GM21737 (cell line): ENCODE data around the gene DRC7.
"Not testable (repeated sequence)": the region's sequence is repeated elsewhere in the genome, so short reads cannot be mapped to it uniquely, and the experiment has no call there.

ENCODE experiments used
- ATAC-seq: cut with Tn5 transposase; IDR thresholded peaks from one replicate; pipeline ENCODE4 v1.9.1; 2021; ENCODE audit warnings: mild to moderate bottlenecking, moderate library complexity; ENCODE audit not compliant: unreplicated experiment

The DRC7 gene

GRCh38 chr16:57732714-57733113 is 38.1 kb downstream of the DRC7 start:
- no peak for ATAC-seq

- no peak for ATAC-seq
Measured at GRCh38 chr16:57734308-57734924, 39.8 kb downstream of the DRC7 start.

- ATAC-seq, result peak; percentile 82
Measured at GRCh38 chr16:57734925-57735754, 40.5 kb downstream of the DRC7 start.

- peak; percentile 19 for ATAC-seq
Measured at GRCh38 chr16:57735755-57736418, 41.3 kb downstream of the DRC7 start, which contains the start of gene KATNB1. TSS of gene KATNB1 (plus strand) at chr16:57735770. CDS start at chr16:57737244, 1,474 bp downstream.

- no peak for ATAC-seq
Measured at GRCh38 chr16:57736419-57737351, 42.1 kb downstream of the DRC7 start.

- ATAC-seq, result no peak
Measured at GRCh38 chr16:57738844-57739243, 44.2 kb downstream of the DRC7 start.

GRCh38 chr16:57739756-57740422 is 45.3 kb downstream of the DRC7 start:
- ATAC-seq, result no peak

- ATAC-seq, result no peak
Measured at GRCh38 chr16:57740423-57741071, 45.9 kb downstream of the DRC7 start.

GRCh38 chr16:57741660-57742191 is 47.1 kb downstream of the DRC7 start:
- no peak for ATAC-seq

- no peak for ATAC-seq
Measured at GRCh38 chr16:57742543-57742942, 47.9 kb downstream of the DRC7 start.

- no peak for ATAC-seq
Measured at GRCh38 chr16:57743458-57743857, 48.9 kb downstream of the DRC7 start.

GRCh38 chr16:57743886-57744641 is 49.5 kb downstream of the DRC7 start:
- ATAC-seq, result no peak

GRCh38 chr16:57744642-57744903 is 50.0 kb downstream of the DRC7 start:
- ATAC-seq, result no peak

- ATAC-seq, result no peak
Measured at GRCh38 chr16:57745768-57746167, 51.2 kb downstream of the DRC7 start.

- not testable (repeated sequence) for ATAC-seq
Measured at GRCh38 chr16:57746316-57746715, 51.7 kb downstream of the DRC7 start.

GRCh38 chr16:57747091-57747490 is 52.5 kb downstream of the DRC7 start:
- ATAC-seq, result no peak

GRCh38 chr16:57747496-57747895 is 52.9 kb downstream of the DRC7 start:
- ATAC-seq, result no peak

GRCh38 chr16:57747996-57748395 is 53.4 kb downstream of the DRC7 start:
- ATAC-seq, result no peak

GRCh38 chr16:57748596-57748995 is 54.0 kb downstream of the DRC7 start:
- ATAC-seq, result no peak
